ENCODE data around the gene TIFAB.

TIFAB gene

DNA sequence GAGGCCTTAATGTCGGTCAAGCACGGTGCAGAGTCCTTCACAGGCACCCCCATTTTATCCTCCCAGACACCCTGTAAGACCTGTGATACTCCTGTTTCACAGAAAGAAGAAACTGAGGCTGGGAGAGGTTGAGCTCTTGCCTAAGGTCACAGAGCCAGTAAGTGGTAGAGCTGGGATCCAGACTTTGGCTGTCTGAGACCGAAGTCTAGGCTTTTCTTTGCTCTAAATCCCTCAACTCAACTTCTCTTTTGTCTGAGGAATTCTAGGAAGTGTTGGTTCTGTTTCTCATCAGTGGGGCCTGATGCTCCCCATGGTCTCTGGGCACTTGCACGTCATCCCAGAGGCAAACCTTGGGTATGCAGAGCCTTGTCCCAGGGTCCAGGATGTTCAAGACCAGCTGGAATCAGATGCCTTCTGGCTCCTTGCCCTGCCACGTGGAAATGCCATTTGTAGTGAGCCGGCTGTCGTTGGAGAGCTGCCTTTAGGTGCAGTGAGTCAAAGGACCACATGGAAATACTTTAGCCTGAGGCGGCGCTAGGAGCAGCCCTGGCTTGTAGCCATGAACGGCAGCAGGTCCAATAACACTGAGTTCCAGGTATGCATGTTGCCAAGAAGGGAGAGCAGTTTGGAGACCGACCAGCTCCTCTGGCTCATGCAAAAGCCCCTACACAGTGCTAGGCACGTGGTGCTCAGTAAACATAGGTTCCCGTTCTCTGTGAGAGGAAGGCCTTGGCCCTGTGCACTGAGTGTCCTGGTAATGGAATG lies 14.2 kb downstream of the TIFAB start:
- H3K4me3 ChIP-seq (ENCODE audit: low read length): no peak overlapping the region
- DNase-seq (ENCODE audit: low read depth): peak; percentile 95
- TF ChIP-seq, protein P1, sequence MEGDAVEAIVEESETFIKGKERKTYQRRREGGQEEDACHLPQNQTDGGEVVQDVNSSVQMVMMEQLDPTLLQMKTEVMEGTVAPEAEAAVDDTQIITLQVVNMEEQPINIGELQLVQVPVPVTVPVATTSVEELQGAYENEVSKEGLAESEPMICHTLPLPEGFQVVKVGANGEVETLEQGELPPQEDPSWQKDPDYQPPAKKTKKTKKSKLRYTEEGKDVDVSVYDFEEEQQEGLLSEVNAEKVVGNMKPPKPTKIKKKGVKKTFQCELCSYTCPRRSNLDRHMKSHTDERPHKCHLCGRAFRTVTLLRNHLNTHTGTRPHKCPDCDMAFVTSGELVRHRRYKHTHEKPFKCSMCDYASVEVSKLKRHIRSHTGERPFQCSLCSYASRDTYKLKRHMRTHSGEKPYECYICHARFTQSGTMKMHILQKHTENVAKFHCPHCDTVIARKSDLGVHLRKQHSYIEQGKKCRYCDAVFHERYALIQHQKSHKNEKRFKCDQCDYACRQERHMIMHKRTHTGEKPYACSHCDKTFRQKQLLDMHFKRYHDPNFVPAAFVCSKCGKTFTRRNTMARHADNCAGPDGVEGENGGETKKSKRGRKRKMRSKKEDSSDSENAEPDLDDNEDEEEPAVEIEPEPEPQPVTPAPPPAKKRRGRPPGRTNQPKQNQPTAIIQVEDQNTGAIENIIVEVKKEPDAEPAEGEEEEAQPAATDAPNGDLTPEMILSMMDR (conservative IDR thresholded peaks at IDR 0.05; ENCODE audit: low read length): peak; percentile 20; the same call in 1 of the 2 replicates

DNA sequence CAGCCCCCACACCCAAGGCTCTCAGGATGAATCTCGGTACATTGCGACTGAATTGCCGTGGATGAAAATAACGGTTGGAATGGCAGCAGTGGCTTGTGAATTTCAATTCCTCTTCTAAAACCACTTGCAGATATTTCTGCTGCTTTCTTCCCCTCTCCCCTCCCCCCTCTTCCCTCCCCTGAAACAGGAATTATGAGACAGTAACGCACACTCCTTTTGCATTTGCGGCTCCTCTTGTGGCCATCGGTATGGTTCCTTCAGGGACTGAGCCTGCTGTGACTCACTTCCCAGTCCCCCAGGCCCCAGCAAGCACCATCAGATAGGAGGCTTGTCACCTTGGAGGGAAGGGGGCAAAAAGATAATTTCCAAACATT lies 14.7 kb downstream of the TIFAB start:
- TF ChIP-seq, protein P1 (conservative IDR thresholded peaks at IDR 0.05; ENCODE audit: low read length): no peak
- no peak overlapping the region for H3K4me3 ChIP-seq (ENCODE audit: low read length)
- DNase-seq (ENCODE audit: low read depth): no peak

DNA sequence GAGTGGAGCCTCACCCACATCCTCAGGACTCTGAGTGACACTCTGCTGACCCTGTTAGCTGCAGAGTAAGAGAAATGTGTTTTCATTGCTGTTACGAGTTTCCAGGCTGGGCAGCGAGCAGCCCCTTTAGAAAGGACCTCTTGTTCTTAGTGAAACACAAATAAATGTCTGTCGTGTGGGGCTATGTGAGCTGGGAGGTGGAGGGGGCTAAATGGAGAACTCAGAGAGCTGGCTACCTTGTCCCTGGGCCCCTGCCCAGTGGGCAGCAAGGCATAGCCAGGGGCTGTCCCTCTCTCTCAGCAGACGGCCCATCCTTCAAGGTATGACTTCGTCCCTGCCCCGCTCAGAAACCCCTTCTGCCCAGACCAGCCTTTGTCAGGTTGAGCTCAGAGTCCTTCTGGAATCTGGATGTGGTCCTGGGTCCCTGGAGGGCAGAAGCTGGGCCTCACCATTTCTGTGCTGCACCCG lies 15.2 kb downstream of the TIFAB start:
- TF ChIP-seq, protein P1 (conservative IDR thresholded peaks at IDR 0.05; ENCODE audit: low read length): no peak
- no peak overlapping the region for H3K4me3 ChIP-seq (ENCODE audit: low read length)
- no peak for DNase-seq (ENCODE audit: low read depth)

DNA sequence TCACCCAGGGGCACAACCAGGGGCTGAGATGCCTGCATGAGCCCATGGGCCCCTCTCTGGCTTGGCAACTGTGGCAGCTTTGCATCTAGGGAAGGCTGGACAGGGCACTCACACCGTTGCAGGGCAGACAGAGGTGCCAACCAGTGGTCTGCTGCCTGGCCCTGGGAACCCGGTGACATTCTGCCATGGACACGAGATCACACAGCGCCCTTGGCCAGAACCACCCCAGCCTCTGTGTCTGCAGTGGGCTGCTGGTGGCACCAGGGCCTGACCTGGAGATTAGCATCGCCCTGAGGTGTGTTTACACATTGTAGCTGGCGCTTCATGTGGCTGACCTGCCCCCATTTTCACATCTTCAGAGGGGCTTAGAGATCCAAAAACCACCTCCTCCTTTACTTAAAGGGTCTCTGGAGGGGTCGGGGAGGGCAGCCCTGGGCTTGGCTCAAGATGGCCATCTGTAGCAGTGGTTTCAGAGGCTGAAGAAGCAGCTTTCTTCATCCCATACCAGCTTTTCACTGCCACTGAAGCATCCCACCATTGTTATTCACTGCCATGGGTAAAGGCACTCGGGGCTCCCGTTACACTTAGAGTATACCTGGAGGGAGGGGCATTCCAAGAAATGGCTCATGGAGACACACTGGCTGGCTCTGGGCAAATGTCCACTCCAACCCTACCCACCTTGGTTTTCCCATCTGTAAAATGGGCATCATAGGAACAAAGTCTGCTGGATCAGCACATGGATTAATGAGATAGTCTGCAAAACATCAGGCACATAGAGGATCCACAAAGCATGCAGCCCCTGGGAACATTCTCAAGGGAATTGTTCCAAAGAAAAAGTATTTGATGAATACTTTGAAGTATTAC lies 16.5 kb downstream of the TIFAB start:
- no peak for DNase-seq (ENCODE audit: low read depth)
- TF ChIP-seq, protein P1 (conservative IDR thresholded peaks at IDR 0.05; ENCODE audit: low read length): no peak
- no peak overlapping the region for H3K4me3 ChIP-seq (ENCODE audit: low read length)

DNA sequence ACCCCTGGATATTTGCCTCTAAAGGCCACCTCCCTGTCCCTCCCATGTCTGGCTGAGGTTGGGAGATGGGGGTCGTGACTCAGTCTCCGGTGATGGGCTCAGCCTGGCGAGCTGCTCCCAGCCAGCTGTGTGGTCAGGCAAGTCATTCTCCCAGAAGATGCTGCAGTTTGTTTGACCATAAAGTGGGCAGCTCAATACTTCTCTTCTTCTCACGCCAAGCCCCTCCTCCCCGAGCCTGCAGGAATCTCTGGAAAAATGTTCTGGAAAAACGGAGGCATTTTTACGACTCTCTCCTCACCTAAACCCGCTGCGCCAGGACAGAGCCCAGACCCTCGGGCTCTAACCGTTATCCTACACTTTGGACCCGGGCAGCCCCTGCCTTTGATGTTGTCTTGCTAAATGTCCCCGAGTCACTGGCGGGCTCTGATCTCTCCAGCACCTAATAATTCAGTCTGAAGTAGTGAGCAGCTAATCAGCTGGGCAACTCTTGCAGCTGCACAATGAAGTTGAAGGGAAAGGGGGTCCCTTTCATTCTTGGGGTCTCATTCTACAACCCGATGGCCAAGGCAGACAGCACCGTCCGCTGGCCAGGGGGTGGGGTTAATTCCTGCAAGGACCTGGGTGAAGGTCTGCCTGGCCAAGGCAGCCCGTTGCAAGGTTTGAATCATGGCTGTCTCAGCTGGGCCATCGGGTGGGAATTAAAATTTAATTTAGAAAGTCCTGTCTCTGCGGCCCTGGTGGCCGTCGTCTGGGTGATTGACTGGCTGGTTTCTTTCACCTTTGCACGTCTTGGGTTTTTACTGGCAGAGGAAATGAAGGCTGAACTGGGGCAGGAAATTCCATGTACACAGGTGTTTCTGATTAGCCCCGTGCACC lies 17.3 kb downstream of the TIFAB start:
- no peak overlapping the region for H3K4me3 ChIP-seq (ENCODE audit: low read length)
- DNase-seq (ENCODE audit: low read depth): no peak
- TF ChIP-seq, protein P1 (conservative IDR thresholded peaks at IDR 0.05; ENCODE audit: low read length): no peak

DNA sequence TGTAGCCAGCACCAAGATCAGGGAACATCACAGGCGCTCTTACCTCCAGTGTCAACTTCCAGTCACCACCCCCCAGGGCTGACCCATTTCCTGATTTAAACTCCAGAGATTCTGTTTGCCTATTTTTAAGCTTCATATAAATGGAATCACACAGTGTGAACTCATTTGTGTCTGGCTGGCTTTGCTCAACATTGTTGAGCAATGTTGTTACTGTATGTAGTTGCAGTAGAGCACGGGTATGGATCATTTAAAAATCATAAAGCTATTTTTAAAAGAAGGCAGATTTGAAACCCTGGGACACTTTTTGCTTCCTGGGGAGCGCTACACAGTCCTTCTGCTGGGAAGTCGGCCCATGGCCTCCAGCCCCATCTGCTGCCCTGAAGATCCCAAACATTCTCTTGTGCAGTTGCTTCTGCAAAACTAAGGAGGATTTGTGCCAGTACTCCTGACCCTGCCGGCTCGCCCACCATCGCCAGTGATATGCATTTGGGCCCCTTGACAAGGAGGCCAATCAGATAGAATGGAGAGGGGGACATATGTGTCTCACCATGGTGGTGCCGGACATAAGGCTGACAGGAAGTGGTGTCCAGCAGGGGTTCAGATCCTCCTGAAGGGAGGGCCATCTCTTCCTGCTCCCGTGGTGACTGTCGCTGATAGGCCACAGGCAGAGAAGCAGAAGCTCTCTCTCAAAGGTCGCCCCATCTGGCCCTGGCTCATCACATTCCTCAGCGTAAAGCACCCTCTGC lies 18.3 kb downstream of the TIFAB start:
- TF ChIP-seq, protein P1 (conservative IDR thresholded peaks at IDR 0.05; ENCODE audit: low read length): no peak
- H3K4me3 ChIP-seq (ENCODE audit: low read length): no peak overlapping the region
- peak; percentile 32 for DNase-seq (ENCODE audit: low read depth)

Data from AG10803 (cell line).